Sigmoid colon (tissue), 7 donors: Measurements from ENCODE around the gene TBC1D2B. TPM values are rescaled to one million over a fixed set of nuclear protein-coding genes. Genes with fewer than 3 reads are reported as not detected.

Experiments
- DNase-seq: peaks from one replicate; pipeline ENCODE4 v3.0.0-alpha.2; 2019
- H3K27ac ChIP-seq, 4 donors: fragments of 200-600 bp; sonication (generic); one replicate each; pipeline ENCODE4 v1.5.1; 2016 to 2019; ENCODE audit warnings: mild to moderate bottlenecking in 1 of 4
- H3K27me3 ChIP-seq, 3 donors: fragments of 200-600 bp; sonication (generic); one replicate each; pipeline ENCODE4 v1.5.1; 2019; ENCODE audit warnings: mild to moderate bottlenecking in 1 of 3
- H3K36me3 ChIP-seq, 4 donors: fragments of 200-600 bp; sonication (generic); one replicate each; pipeline ENCODE4 v1.5.1; 2016 to 2019
- H3K4me1 ChIP-seq, 4 donors: fragments of 200-600 bp; sonication (generic); one replicate each; pipeline ENCODE4 v1.5.1; 2017 to 2019
- H3K4me3 ChIP-seq, 4 donors: fragments of 200-600 bp; sonication (generic); one replicate each; pipeline ENCODE4 v1.5.1; 2017 to 2019; ENCODE audit warnings: mild to moderate bottlenecking in 2 of 4, moderate library complexity in 1 of 4
- H3K9me3 ChIP-seq, 4 donors: fragments of 200-600 bp in 3 of 4; sonication (generic) in 3 of 4; one replicate each; pipeline versions ENCODE4 v1.5.1 to v1.6.1; 2013 to 2019
- EP300 ChIP-seq, 4 donors: sonication (generic); formaldehyde crosslinking; IDR thresholded peaks; one replicate each; pipeline ENCODE4 v1.6.1; 2017; ENCODE audit warnings: antibody characterized with exemption in 4 of 4
- POLR2A ChIP-seq, 2 donors: fragments of 450-650 bp; IDR thresholded peaks; one replicate each; pipeline ENCODE4 v1.6.1; 2016; ENCODE audit warnings: antibody characterized with exemption in 2 of 2, mild to moderate bottlenecking in 2 of 2, moderate library complexity in 2 of 2
- POLR2AphosphoS5 ChIP-seq, 4 donors: sonication (generic); formaldehyde crosslinking; IDR thresholded peaks; one replicate each; pipeline ENCODE4 v1.6.1; 2017; ENCODE audit warnings: antibody characterized with exemption in 4 of 4
- WGBS, 2 donors: extraction: QIAGEN DNeasy Blood & Tissue Kit; methylation state at CpG; one replicate each; pipeline ENCODE4 v1.1.7; 2013; 5-methylcytosine and 5-hydroxymethylcytosine counted together
- intact Hi-C: fragments of 100-400 bp; cut with DNase I; formaldehyde crosslinking; loops from one replicate; pipeline ENCODE4 v1.15.1; 2023
- polyA plus RNA-seq, 3 donors: library from polyadenylated mRNA; stranded (reverse); fragments of 200-250 nt; gene quantifications; one replicate each; pipeline ENCODE4 v1.2.3, GENCODE V29; 2013
- total RNA-seq, 4 donors: library from RNA; depleted of rRNA; stranded (reverse); fragments of >200 nt; gene quantifications; one replicate each; pipeline ENCODE4 v1.1.0, GENCODE V29; 2016
- TF ChIP-seq, protein P1 (sequence below), 4 experiments: fragments of 450-650 bp in 3 of 4; fragments of 200-600 bp in 1 of 4; IDR thresholded peaks; one replicate each; pipeline ENCODE4 v1.5.1; 2016 to 2019; ENCODE audit warnings: antibody characterized with exemption in 4 of 4, mild to moderate bottlenecking in 3 of 4, moderate library complexity in 2 of 4
- donor health status: healthy with polysubstance abuse.
- donor health status: Bipolar disorder and iron deficiency.
- donor health status: healthy.

The TBC1D2B gene
- total and polyA plus RNA-seq, 7 donors: 7.6 to 47.1 (median 29.9) TPM

DNA sequence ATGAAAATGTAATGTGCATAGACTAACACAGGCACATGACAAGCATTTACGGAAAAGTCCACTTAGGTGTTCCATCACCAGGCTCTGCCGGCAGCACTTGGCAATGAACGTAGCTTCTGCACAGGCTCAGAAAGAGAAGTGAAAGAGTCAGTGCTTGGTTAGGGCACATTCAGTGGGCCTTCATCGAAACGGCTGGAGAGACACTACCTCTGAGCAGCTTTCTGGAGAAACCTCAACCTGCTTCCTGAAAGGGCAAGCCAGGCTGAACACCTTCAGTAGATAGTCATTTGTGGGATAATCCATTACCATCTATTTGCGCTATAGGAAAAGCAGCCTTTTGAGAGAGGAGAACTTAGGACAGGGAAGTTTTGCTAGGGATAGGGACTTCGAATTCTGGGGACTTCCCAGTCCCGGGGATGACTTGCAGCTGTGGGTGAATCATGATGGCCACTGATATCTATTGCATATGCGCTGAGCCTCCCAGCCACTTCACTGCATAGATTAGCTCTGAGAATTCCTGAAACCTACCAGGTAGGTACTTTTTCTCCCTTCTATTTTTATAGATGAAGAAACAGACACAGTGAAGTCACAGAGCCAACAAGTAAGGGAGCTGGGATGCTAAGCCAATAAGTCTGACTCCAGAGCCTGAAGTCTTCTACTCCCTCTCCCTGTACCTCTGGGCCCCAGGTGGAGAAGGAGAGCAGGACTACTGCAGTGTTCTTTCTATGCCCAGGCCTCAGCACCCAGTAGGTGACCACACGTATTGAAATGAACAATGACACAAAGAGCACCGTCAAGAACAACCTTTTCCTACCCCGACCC, 10.7 kb upstream of the TBC1D2B start:
- Histone ChIP-seq H3K4me3 (no peak overlapping the region), H3K27me3 (no peaks in the 10 kb centered on the region), H3K27ac (no peak overlapping the region), H3K36me3 (no peaks in the 10 kb centered on the region), H3K4me1 (peaks cover 0 to 16% (median 13%) of the 10 kb centered on the region in 4 donors), H3K9me3 (no peaks in the 10 kb centered on the region)
- no peak for TF ChIP-seq EP300 (IDR thresholded peaks at IDR 0.05)
- TF ChIP-seq POLR2AphosphoS5 (IDR thresholded peaks at IDR 0.05): no peak
- no peak for TF ChIP-seq POLR2A (IDR thresholded peaks at IDR 0.05)
- TF ChIP-seq, protein P1, sequence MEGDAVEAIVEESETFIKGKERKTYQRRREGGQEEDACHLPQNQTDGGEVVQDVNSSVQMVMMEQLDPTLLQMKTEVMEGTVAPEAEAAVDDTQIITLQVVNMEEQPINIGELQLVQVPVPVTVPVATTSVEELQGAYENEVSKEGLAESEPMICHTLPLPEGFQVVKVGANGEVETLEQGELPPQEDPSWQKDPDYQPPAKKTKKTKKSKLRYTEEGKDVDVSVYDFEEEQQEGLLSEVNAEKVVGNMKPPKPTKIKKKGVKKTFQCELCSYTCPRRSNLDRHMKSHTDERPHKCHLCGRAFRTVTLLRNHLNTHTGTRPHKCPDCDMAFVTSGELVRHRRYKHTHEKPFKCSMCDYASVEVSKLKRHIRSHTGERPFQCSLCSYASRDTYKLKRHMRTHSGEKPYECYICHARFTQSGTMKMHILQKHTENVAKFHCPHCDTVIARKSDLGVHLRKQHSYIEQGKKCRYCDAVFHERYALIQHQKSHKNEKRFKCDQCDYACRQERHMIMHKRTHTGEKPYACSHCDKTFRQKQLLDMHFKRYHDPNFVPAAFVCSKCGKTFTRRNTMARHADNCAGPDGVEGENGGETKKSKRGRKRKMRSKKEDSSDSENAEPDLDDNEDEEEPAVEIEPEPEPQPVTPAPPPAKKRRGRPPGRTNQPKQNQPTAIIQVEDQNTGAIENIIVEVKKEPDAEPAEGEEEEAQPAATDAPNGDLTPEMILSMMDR (IDR thresholded peaks at IDR 0.05): no peak
- intact Hi-C loops: no loop called here
- WGBS, 2 donors: 55 to 68% methylated on average over 12 of the region's 12 CpGs
- peak; percentile 55 for DNase-seq

DNA sequence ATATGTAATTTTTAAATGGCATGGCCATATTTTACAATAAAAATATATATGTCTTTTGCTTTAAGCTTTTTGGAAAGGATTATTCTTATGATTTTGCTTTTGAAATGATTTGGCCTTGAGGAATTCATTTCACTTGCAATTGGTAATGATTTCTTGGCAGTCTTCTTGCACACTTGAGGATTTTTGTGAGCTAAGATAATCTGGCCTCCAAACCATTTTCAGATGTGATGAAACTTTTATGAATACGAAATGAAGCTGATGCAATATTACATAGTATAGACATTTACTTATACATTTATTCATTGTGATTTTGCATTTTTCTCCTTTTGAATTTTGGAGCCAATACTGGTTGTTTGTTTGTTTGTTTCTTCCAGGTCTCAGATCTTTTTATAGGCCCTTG, 8.4 kb upstream of the TBC1D2B start:
- Histone ChIP-seq H3K9me3 (no peaks in the 10 kb centered on the region), H3K27ac (no peak overlapping the region), H3K4me1 (peaks cover 0 to 5% (median 2%) of the 10 kb centered on the region in 4 donors), H3K36me3 (no peaks in the 10 kb centered on the region), H3K4me3 (no peak overlapping the region), H3K27me3 (no peaks in the 10 kb centered on the region)
- intact Hi-C loops: no loop called here
- DNase-seq: no peak
- 77 to 88% methylated on average over 1 of the region's 1 CpG for WGBS, 2 donors
- TF ChIP-seq POLR2AphosphoS5 (IDR thresholded peaks at IDR 0.05) (no peak), POLR2A (IDR thresholded peaks at IDR 0.05) (no peak), EP300 (IDR thresholded peaks at IDR 0.05) (no peak)
- TF ChIP-seq, protein P1 (IDR thresholded peaks at IDR 0.05): no peak

DNA sequence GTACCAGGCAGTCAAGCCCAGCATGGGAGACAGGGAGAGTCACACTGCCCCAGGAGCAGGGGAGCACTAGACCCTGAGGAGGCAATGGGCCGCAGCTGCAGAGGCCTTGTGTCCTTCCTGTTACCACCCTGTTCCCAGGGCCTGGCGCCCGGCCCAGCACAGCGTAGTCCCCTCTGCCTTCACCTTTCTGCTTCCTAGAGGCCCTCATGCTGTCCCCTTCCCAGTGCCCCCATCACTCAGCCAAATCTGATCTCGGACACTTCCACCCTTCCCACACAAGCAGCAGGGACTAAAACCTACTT, 6.9 kb upstream of the TBC1D2B start:
- Histone ChIP-seq H3K4me3 (no peak overlapping the region), H3K4me1 (peaks cover 0 to 5% (median 2%) of the 10 kb centered on the region in 4 donors), H3K9me3 (no peaks in the 10 kb centered on the region), H3K27me3 (no peaks in the 10 kb centered on the region), H3K36me3 (no peaks in the 10 kb centered on the region), H3K27ac (no peak overlapping the region)
- DNase-seq: peak; percentile 63
- whole genome bisulfite sequencing, 2 donors: 39 to 61% methylated on average over 5 of the region's 5 CpGs
- intact Hi-C loops: no loop called here
- TF ChIP-seq, protein P1 (IDR thresholded peaks at IDR 0.05): no peak
- TF ChIP-seq POLR2A (IDR thresholded peaks at IDR 0.05) (no peak), POLR2AphosphoS5 (IDR thresholded peaks at IDR 0.05) (no peak), EP300 (IDR thresholded peaks at IDR 0.05) (no peak)

DNA sequence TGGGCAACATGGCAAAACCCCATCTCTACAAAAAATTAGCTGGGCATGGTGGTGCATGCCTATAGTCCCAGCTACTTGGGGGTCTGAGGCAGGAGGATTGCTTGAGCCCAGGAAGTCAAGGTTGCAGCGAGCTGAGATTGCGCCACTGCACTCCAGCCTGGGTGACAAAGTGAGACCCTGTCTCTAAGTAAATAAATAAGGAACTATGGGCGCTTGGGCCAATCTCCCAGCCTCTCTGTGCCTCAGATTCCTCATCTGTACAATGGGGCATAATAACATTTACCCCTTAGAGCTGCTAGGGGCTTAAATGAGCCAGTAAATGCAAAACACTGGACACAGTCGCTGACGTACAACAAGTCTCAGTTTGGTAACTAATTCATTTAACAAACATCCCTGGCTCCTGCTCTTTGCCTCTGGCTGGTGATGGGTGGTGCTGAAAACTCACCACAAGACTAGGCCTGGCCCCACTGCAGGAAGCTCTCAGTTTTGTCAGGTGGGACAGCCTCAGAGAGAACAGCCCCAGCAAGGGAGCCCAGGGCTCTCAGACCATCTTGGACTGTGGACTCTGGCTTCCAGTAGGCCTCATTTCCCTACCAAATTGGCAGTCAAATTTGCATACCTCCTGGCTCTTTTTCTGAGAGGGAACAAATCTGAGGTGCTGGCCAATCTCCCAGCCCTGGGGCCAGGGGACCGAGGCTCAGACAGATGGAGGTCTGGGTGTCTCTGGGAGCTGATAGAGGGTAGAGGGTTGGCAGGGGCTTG, 6.4 kb upstream of the TBC1D2B start:
- peaks cover 0 to 5% (median 2%) of the 10 kb centered on the region in 4 donors for H3K4me1 ChIP-seq
- peak; percentile 36 for DNase-seq
- 74 to 86% methylated on average over 6 of the region's 6 CpGs for WGBS, 2 donors
- H3K4me3 ChIP-seq: no peak overlapping the region
- no peaks in the 10 kb centered on the region for H3K27me3 ChIP-seq
- no peaks in the 10 kb centered on the region for H3K9me3 ChIP-seq
- intact Hi-C loops: no loop called here
- H3K27ac ChIP-seq: no peak overlapping the region
- H3K36me3 ChIP-seq: no peaks in the 10 kb centered on the region
- TF ChIP-seq POLR2A (IDR thresholded peaks at IDR 0.05) (no peak), POLR2AphosphoS5 (IDR thresholded peaks at IDR 0.05) (no peak), EP300 (IDR thresholded peaks at IDR 0.05) (no peak)
- TF ChIP-seq, protein P1 (IDR thresholded peaks at IDR 0.05): no peak
